GM19324 (cell line): Measurements from ENCODE around the gene MAGEF1.

Experiments used
- ATAC-seq: cut with Tn5 transposase; IDR thresholded peaks from one replicate; pipeline ENCODE4 v1.9.1; 2021; ENCODE audit warnings: mild to moderate bottlenecking, moderate library complexity; ENCODE audit not compliant: unreplicated experiment, low FRiP score

MAGEF1 gene

DNA sequence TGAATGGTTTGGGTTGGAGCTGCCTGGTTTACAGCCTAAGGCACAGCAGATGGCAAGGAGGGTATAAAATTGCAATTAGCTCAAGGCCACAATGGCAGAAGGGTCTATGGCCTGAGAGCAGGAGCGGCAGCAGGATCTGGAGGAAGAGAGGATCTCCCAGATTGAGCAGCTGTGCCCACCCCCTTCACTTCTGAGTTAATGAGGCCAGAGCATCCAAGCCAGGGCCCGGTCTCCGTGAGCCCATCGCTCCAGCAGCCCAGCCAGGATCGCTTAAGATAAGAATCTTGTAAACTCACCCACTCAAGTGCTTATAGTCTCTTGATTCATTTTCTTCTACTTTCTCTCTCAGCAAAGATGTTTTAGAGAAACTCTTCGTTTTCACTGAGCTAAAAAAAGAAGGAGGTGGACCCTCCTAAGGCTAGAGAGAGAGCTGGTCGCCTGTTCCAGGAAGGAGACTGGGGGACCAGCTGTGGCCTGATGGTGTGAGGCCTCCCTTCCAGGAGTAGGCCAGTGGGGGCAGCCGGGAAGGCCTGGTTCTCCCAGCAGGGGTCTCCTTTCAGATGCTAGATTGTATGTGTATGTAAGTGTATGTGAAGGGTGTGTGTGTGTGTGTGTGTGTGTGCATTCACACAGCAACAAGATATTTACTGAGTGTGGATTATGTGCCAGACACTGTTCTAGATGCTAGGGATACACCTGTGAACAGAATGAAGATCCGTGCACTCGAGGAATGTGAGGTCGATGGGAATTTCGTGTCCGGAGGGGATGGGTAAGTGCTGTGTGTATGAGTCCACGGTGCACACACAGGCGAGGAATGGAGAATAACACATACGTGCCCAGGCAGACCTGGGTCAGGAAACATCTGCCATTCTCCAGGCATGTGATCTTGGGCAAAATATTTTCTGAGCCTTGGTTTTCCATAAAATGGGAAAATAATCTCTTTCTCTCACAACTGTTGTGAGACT is 18.6 kb downstream of the MAGEF1 start:
- ATAC-seq = no peak

DNA sequence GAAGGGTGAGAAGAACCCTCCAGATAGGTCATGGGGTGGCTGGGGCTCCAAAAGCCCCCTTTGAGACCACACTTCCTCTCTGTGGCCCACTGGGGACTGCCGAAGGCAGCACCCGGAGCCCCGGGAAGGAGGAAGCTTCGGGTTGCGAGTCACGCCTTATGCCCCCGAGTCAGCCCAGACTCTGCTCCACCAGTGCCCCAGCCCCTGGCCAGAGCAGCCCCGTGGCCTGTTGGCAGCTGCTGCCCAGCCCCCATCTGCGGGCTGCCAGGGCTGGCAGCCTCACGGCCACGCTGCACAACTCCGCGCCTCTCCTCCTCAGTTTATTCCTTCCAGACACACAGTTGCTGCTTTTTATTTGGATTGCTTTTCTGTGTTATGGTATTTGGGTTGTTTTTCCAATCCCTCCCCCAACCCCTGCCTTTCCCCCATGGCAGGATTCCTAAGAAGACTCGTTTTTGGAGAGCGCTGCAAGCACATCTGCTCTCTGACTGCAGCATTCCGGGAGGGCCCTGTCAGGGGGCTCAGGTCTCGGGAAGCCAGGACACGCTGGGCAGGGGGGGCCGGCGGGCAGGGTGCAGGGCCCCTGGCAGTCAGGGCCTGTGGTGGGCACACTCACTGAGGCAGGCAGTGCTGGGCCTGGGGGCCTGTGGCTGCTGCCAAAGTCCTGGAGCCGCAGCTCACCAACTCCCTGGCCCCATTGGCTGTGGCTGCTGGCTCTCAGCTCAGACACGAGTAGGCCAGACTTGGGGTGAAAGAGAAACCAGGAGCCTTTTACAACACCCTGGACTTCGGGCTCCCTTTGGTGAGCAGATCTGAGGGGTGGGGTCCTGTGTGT is 20.2 kb downstream of the MAGEF1 start:
- no peak for ATAC-seq

DNA sequence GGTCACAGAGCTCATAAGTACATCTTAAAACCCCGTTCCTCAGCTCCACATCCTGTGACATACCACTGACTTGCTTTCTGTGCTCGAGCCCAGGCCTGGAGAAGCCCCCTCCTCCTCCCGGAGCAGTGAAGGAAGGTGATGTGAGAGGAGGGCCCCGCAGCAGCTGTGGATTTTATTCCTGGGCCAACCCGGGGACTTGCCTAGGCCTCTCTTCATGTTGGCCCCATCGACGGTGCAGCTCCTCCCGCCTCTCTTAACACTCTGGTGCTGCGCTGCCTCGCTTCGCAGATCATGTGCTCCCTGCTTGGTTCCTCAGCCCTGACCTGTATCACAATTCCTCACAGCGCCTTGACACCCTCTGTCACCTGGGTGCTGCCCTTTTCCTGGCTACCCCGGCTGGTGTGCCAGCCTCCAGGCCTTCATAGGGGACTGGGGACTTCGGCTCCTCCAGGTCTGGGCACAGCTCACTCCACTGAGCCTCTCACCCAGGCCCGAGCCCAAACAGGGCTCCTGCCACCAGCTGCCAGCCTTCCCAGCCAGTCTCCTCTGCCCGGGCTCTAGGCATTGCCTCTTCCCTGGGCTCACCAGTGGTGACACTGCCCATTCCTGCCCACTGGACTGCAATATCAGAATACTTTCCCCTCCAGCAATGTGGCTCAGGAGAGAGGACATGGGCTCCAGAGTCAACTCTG is 21.5 kb downstream of the MAGEF1 start:
- ATAC-seq = no peak

DNA sequence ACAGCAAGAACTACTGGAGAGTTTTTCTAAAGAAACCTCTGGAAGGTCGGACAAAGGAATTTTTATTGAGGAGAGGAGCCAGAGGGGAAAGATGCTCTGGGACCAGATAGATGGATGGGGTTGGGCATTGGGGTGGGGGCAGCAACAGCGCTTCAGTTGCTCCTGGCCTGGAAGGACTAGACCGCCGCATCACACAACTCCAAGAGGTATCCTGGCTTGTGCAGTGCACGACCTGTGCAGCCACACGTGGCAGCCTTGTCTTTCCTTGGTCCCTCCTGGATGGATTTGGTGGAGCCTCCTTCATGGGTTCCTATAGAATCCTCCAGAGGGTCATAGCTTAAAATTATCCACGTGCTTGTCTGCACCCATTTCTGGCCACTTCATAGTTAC is 23.0 kb downstream of the MAGEF1 start:
- no peak for ATAC-seq

DNA sequence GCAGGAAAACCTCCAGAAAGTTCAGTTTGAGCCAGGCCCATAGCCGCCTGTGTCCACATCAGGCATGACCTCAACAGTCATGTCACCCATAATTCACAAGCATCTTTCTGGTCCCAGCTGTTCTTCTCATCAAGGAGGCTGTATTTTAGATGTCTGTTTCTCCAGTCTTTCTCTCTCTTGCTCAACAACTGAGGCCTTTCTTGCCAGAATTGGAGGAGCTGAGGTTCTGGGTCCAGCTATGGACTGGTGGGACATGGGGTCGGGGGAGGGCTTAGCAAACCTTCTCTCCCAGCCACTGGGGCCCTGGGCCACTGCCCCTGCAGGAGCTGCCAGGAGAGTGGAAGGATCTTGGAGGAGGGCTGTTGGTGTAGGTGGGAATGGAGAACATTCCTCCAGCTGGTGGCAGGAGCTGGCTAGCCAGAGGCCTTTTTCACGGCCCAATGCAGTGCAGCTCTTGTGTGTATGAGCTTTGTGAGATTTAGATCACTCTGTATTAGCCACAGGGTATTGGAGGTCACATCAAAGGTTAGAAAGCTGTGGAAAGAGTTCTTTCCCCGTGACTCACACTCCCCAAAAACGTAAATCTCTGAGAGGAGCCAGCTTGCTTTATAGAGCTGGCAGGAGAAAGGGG is 23.5 kb downstream of the MAGEF1 start:
- no peak for ATAC-seq

DNA sequence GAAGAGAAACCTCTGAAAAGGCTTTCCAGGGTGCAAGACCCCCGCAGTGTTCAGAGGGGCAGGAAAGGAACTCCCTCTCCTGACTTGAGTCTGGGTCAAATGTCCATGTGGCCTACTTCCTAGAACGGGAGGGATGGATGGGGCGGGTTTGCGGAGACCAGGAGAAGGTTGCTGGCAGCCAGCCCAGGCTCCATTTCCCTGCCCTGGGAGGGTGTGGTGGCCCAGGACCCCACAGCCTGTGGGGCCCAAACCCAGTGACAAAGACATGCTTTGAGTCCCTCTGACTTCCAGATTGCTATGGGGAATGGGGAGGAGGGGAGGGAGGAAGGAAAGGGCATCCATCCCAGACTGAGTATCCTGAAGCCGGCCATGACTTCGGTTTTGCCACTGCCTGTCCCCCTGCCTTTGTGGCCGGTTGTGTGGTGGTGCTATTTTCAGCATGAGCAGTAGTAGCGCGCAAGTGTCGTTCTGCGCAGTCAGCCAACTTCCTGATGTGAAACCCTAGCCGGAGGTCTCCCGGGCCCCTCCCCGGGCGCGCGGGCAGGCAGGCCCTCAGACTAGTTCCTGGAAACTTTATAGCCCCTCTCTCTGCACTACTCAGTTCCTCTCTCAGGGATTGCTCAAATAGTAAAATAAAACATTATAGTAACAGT is 24.4 kb downstream of the MAGEF1 start:
- ATAC-seq = no peak

DNA sequence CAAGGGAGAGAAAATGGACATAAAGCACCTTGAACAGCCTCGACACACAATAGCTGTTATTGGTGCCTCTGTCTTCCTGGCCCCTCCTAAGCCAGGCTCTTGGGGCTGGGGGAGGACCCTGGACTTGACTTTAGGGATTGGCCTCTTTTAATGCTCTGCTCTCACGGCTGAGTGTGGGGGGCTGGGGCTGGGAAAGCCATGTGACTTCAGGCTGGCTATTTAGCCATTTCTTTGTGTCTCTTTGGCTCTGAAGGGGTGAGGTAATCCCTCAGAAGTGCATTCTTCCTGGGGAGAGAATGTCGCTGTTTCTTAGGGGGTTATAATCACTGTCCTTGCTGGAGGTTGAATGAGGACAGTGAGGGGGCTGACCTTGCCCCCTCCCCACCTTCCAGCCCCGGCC is 26.2 kb downstream of the MAGEF1 start:
- no peak for ATAC-seq

DNA sequence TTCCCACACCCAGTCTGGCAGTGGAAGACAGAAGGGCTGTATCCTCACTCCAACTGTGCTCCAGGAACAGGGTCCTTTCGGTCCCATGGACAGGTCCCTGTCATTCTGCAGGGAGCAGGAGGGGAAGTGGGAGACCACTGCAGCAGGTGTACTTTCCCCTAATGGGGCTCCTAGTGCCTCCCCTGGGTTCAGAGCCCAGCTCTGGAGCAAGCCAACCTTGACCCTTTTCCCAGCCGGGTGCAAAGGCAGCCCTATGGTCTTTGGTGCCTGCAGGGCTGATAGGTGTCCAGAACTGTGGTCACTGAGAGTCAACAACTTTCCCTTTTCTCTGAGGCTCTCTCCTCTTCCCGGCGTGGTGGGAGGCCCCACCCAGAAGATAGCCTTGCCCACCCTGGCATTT is 26.8 kb downstream of the MAGEF1 start:
- no peak for ATAC-seq

DNA sequence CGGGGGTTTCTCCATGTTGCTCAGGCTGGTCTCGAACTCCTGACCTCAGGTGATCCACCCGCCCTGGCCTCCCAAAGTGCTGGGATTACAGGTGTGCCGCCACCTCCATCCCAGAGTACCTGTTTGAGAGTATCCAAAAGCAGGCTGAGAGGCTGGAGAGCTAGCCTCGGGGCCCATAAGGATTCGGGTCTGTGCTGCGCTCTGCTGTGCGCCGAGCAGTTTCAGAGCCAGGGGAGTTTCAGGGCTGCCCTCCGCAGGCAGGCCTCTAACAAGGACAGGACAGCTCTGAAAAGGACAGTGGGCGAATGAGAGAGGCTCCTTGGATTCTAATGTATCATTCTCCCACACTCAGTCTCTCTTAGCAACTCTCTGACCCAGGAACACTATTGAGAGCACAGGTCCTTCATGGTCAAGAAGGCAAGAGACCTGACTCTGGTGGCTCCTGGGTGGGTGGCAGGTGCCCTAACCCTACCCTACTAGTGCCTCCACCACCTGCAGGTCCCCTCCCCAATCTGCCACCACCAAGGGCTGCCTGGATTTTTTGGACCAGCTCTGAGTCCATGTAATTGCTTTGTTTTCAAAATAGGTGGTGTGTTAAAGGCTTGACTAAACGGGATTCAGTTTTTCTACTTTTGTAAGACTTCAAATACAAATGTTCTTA is 27.8 kb downstream of the MAGEF1 start:
- ATAC-seq = no peak

DNA sequence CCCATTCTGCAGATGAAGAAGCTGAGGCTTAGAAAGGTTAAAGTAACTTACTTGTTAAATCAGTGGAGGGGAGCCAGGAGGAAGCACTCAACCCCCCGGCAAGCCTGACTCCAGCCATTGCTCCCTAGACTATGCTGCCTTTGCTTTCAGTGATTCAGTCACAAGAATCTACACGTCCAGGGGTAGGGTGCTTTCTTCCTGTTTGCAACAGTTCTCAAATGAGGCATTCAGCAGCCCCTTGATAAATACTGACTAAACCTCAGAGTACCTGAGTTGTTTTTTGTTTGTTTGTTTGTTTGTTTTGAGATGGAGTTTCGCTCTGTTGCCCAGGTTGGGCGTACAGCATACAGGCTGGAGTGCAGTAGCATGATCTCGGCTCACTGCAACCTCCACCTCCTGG is 28.6 kb downstream of the MAGEF1 start:
- ATAC-seq = no peak

DNA sequence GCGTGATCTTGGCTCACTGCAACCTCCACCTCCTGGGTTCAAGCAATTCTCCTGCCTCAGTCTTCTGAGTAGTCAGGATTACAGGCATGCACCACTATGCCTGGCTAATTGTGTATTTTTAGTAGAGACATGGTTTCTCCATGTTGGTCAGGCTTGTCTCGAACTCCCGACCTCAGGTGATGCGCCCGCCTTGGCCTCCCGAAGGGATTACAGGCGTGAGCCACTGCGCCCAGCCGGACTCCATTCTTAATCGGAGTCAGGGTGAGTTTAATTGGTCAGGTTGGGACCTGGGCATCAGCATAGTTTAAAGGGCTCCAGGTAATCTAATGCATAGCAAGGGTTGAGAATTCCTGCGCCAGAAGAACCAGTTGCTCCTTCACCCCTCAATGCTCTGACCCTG is 29.2 kb downstream of the MAGEF1 start:
- ATAC-seq = no peak

DNA sequence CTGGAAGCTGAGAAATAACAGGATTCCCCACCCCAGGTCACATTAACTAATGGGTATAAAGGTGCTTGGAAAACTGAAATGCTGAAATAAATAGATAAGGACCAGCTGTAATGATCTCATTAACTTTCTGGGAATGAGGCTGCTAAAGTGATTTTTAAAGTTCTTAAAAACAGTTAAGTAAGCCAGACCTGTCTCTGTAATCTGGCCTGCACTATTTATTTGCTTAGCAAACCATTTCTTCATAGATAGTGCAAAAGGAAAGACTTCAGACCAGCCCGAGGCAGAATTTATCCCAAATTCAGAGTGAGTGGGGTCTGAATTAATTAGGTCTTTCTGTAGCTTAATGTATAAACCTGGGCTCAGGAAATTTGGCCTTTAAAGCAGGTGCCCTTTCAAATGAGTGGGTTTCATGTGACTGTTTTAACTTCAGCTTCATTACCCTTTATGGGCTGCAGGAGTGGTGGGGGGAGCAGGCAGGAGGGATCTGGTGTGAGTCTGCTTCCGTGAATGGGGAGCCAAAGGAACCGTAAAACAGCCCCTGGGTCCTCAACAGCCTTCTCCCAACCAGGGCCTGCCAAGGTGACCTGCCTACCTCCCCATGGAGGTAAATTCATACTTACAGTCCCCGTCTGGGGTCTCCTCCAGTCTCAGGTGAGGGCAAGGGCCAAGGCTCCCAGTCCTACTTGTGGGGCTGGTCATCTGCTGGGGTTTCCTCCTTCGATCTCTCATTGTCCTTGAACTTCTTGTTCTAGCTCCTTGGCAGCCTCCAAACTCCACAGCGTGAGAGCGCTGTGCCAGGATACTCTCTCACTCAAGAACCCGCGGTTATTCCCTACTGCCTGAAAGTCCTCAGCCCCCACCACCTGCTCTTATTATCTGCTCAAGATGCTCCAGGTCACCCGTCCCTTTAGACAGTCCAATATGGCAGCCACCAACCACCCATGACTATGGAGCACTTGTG is 31.2 kb downstream of the MAGEF1 start:
- no peak for ATAC-seq

DNA sequence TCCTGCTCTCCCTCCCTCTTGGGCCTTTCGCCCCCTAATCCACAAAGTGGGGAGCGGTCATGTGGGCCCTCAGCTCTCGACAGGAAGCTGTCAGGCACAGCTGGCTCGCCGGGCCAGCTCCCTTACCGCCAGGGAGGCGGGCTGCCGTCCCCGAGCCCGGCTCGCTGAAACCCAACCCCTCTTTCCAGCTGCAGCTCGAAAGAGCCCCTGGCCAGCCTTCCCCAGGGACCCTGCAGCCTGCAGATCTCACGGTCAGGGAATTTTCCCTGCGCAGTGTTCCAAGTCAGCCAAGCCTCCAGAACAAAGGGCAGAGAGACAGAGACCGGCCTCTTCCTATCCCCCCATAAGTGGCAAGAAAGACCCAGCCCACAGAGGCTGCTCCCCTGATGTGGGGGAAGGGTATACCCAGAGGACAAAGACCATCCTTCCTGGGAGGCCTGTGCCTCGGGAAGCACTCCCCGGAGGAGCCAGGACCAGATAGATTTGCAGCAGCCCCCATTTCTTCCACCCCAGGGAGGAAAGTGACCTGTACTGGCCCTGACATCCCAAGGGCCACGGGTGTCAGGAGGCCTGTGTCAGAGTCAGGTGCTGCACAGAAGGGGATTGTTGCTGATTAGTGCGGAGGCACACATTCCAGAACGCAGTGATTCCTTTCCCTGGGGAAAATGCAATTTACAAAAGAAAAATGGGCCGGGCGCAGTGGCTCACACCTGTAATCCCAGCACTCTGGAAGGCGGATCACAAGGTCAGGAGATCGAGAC is 32.6 kb downstream of the MAGEF1 start:
- no peak for ATAC-seq

DNA sequence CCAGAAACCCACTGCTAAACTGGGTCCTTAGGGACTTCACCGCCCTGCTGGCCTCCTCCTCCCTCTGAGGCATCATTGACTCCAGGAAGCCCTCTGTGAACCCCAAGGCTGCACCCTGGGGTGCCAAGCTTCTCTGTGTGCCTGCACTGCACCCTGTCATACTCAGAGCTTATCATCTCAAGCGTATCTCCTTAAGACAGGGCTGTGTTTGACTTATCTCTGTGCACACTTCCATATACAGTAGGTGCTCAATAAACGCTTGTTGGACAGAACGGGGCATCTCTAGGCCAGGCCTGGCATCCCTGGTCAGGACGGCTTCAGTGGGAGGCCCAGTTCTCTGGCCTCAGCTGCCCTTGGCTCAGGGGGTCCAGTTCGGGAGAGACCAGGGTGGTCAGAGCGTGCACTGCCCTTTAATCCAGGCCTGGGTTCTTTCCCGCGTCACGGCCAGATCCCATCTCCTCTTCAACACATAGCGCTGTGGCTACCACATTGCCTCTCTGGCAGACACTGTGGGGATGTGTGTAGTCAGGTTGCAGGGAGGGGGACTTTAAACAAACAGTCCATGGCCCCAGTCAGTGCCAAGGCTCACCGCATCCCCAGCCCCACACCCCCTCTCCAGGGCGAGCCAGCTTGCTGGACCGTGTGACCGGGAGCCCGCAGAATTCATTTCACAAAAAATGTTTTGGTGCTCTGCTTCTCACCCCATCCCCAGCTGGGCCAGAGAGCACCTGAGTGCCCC is 33.4 kb downstream of the MAGEF1 start:
- no peak for ATAC-seq

DNA sequence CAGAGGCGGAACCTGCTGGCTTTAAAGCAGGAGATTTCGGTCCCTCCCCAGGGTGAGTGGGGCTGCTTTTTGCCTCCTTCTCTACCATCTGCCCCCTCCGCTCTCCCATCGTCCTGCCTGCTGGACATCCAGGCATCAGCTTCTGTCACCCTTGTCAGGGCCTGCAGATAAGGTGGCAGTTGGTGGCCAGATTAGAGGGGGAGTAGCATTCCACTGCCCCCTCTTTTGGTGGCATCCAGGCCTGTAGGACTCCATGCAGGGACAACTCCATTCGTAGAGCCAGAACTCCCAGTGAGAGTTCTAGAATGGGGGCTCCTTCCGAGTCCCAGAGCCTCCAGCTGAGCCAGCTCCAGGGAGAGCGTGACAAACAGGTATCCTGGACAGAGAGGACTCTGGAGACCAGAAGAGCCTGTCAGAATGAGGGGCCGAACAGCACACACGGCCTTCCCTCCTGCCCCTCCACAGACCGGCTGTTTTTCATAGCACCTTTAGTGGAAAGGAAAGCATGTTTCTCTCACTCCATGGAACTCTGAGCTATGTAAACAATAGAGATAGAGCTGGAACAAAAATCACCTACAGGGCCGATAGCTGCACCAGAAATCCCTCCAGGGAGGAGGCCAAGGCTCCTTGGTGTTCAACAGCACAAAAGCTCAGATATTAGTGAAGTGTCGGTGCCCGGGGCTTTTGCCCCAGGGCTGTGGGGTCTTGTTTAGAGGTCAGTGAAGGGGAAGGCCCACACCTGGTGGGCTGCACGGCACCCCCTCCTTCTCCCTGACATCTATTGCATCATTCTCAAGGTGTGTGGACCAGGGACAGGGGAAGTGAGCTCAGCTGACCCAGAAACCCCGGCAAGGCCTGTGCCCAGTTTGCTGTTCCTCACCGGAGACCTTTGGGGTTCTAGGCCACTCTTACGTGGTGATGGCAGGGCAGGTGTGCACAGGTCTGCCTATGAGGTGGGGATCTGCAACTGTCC is 34.2 kb downstream of the MAGEF1 start:
- ATAC-seq = no peak

DNA sequence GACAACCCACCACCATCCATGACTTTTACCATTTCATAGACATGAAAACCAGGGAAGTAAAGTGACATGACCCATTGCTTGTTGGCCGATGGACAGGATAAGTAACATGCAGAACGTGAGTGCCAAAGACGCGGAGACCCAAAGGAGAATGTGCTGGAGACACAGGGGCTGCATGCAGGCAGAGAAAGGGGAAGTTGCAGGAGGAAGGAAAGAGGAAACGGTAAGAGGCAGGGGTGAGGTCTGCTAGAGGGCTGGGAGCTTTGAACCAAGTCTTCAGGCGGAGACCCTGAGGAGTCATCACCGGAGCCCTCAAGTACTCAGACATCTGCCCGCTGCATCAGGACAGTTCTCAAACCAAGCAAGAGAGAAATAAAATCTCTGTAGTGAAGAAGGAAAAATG is 34.9 kb downstream of the MAGEF1 start:
- no peak for ATAC-seq
